Neural progenitor cell (in vitro differentiated cells): Measurements from ENCODE around the gene CLEC11A.

Experiments
- EZH2 ChIP-seq: fragments of 200-600 bp; sonication (generic); IDR thresholded peaks from 2 replicates; pipeline ENCODE4 v1.6.1; 2017; ENCODE audit warnings: antibody characterized with exemption, mild to moderate bottlenecking, moderate library complexity
- EZH2phosphoT487 ChIP-seq: fragments of 200-600 bp; sonication (generic); IDR thresholded peaks from 2 replicates; pipeline ENCODE4 v1.6.1; 2017; ENCODE audit warnings: antibody characterized with exemption
- TF ChIP-seq, protein P1 (sequence below): fragments of 200-600 bp; sonication (generic); IDR thresholded peaks from 2 replicates; pipeline ENCODE4 v1.5.1; 2017; ENCODE audit warnings: antibody characterized with exemption, mild to moderate bottlenecking

DNA sequence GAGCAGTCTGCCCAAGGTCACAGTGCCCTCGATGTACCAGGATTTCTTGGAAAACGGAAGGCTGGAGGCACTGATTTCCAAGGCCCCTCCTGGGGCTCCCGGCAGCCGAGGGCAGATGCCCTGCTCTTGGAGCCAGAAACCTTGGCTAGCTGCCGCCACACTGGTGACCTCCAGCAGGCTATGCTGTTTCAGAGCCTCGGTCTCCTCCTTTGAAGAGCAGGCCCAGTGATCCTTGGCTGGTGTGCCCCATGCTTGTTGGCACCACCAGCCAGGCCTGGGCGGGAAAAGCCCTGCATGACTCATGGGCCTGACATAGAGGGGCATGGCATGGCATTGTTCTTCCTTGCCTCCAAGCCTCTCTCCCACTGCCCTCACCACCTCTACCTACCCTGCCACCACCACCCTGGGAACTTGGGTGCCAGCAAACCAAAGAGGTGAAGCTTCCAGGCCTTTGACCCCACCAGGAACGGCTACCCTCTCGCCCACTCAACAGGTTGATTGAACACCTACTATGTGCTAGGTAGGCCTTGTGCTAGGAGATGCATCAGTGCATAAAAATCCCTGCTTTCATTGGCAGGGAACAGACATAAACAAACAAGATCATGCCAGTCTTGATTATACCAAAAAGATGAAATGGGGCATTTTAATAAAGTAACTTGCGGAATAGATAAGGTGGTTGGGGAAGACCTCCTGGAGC, 1.6 kb upstream of the CLEC11A start:
- TF ChIP-seq EZH2 (no peak), EZH2phosphoT487 (no peak)
- TF ChIP-seq, protein P1, sequence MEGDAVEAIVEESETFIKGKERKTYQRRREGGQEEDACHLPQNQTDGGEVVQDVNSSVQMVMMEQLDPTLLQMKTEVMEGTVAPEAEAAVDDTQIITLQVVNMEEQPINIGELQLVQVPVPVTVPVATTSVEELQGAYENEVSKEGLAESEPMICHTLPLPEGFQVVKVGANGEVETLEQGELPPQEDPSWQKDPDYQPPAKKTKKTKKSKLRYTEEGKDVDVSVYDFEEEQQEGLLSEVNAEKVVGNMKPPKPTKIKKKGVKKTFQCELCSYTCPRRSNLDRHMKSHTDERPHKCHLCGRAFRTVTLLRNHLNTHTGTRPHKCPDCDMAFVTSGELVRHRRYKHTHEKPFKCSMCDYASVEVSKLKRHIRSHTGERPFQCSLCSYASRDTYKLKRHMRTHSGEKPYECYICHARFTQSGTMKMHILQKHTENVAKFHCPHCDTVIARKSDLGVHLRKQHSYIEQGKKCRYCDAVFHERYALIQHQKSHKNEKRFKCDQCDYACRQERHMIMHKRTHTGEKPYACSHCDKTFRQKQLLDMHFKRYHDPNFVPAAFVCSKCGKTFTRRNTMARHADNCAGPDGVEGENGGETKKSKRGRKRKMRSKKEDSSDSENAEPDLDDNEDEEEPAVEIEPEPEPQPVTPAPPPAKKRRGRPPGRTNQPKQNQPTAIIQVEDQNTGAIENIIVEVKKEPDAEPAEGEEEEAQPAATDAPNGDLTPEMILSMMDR, result no peak
